ENCODE measurements around the gene AKR7A3.
"Not testable (repeated sequence)": the region's sequence is repeated elsewhere in the genome, so short reads cannot be mapped to it uniquely, and the experiment has no call there.

Gene AKR7A3

DNA sequence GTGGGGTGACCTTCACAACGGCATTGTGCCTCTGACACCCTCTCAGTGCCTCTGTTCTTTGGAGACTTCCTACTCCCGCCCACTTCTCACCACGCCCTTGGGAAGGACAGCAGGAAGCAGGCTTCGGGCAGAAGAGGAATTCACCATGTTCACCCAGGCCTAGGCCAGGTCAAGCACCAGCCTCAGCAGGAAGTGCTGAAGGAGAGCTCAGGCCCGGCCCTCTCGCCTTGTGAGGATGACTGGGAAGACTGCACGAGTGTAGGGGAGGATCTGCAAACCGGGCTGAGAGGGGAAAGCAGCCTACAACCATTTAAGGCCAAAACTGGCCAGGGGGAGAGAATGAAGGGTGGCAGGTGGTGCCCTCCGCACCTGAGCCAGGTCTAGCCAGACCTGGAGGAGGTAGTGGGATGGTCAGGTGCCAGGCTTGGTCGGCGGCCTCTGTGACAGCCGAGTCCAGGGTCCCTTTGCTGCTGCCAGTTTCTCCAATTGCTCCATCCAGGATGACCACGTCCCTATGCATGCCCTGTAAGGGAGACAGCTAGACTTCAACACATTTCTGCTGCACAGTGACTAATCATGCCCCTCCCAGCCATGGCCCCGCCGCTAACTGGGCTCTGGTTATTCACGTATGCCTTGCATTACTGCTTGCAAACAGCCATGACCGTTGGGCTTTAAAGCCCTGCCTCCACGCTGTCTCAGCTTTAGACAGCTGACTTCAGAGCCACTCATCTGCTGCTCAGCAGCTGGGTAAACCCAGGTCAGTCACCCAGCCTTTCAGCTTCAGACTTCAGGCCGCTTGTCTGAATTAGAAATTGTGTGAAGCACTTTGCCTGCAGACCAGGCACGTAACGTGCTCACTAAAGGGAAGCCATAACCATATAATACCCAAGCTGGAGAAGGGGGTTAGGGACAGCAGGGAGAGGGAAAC, 28.1 kb downstream of the AKR7A3 start:
- TF ChIP-seq, protein P1, sequence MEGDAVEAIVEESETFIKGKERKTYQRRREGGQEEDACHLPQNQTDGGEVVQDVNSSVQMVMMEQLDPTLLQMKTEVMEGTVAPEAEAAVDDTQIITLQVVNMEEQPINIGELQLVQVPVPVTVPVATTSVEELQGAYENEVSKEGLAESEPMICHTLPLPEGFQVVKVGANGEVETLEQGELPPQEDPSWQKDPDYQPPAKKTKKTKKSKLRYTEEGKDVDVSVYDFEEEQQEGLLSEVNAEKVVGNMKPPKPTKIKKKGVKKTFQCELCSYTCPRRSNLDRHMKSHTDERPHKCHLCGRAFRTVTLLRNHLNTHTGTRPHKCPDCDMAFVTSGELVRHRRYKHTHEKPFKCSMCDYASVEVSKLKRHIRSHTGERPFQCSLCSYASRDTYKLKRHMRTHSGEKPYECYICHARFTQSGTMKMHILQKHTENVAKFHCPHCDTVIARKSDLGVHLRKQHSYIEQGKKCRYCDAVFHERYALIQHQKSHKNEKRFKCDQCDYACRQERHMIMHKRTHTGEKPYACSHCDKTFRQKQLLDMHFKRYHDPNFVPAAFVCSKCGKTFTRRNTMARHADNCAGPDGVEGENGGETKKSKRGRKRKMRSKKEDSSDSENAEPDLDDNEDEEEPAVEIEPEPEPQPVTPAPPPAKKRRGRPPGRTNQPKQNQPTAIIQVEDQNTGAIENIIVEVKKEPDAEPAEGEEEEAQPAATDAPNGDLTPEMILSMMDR (IDR thresholded peaks at IDR 0.05; ENCODE audit: borderline replicate concordance, insufficient read depth, low read depth, low read length), result no peak
- H3K4me3 ChIP-seq (ENCODE audit: low read depth, low read length), result no peak overlapping the region

DNA sequence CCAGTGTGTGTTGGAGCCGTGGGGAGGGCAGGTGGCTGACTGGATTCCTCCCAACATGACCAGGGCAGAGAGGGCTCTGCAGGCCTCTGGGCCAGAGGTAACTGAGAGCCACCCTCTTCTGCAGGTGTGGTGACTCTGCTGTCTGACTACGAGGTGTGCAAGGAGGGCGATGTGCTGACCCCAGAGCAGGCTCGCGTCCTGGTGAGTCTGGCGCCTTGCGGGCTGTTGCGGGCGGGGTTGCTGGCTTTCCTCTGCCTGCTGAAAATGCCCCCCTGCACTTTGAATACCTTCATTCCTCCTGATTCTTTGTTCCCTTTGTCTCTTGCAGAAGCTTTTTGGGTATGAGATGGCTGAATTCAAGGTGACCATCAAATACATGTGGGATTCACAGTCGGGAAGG, 30.2 kb downstream of the AKR7A3 start:
- TF ChIP-seq, protein P1 (IDR thresholded peaks at IDR 0.05; ENCODE audit: borderline replicate concordance, insufficient read depth, low read depth, low read length), result no peak
- no peak overlapping the region for H3K4me3 ChIP-seq (ENCODE audit: low read depth, low read length)

DNA sequence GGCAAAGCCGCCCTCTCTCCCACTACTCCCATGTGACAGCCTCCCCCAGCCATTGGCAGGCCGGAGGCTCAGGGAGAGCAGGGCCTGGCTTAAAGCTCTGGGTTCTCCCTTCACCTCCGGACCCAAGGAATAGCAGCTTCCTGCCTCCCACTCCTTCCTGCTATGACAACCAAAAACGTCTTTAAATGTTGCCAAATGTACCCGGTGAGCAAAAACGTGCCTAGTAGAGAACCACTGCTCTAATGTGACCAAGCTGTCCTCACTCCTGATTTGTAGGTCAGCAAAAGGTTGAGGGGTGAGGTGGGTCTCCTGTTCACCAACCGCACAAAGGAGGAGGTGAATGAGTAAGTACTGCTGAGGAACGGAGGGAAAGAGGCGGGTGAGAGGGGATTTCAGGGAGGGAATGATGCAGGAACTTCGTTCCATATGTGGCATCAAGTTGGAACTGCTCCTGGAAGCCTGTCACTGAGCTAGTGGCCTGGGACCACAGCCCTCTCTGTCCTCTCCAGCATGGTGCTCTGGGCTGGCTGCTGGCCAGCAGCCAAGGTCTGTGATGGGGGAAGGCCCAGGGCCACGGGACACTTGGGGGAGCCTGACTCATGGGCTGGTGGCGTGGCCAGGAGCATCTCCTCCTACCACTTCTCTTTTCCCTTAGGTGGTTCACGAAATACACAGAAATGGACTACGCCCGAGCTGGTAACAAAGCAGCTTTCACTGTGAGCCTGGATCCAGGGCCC, 31.2 kb downstream of the AKR7A3 start:
- TF ChIP-seq, protein P1 (IDR thresholded peaks at IDR 0.05; ENCODE audit: borderline replicate concordance, insufficient read depth, low read depth, low read length), result no peak
- no peak overlapping the region for H3K4me3 ChIP-seq (ENCODE audit: low read depth, low read length)

DNA sequence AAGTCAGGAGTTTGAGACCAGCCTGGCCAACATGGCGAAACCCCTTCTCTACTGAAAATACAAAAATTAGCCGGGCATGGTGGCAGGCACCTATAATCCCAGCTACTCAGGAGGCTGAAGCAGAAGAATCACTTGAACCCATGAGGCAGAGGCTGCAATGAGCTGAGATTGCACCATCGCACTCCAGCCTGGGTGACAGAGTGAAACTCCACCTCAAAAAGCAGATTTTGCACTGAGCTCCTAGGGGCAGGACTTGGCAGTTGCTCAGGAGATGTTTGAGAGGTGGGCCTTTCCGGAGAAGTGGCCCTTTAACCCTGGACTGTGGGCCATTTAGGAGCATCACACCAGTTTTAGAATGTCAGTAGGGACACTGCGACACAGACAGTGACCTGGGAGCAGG, 32.3 kb downstream of the AKR7A3 start:
- not testable (repeated sequence) for H3K4me3 ChIP-seq (ENCODE audit: low read depth, low read length)

DNA sequence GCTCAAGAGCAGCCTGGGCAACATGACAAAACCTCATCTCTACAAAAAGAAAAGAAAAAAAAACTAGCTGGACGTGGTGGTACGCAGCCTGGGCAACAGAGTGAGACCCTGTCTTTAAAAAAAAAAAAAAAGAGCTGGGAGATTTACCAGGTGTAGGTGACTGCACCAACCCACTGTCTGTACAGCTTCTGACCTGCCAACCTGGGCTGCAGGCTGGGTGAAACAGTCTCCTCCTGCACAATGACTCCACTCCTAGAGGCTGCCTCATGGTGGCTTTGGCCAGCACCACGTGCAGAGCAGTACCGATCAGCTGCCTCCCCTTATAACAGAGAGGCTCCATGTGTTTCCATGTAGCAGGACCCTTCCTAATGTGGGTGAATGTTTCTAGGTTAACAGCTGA, 33.3 kb downstream of the AKR7A3 start:
- no peak overlapping the region for H3K4me3 ChIP-seq (ENCODE audit: low read depth, low read length)
- TF ChIP-seq, protein P1 (IDR thresholded peaks at IDR 0.05; ENCODE audit: borderline replicate concordance, insufficient read depth, low read depth, low read length), result no peak

DNA sequence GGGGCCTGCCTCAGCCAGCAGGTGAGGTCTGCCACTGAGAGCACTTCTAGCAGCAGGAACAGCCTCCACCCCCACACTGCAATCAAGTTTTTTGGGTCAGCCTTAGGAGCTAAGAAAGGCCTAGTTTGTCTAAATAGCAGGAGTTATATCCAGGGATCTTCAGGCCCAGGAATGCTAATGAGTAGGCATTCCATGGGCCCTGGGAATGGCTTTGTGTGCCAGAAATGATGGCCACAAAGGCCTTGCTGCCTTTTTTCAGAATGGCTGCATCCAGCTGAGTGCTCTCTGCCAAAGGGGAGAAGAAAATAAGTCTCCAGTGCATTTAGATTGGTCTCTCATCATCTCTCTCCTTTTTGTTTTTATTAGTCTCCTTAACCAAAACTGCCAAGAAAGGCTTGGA, 34.2 kb downstream of the AKR7A3 start:
- TF ChIP-seq, protein P1 (IDR thresholded peaks at IDR 0.05; ENCODE audit: borderline replicate concordance, insufficient read depth, low read depth, low read length), result no peak
- H3K4me3 ChIP-seq (ENCODE audit: low read depth, low read length), result no peak overlapping the region

DNA sequence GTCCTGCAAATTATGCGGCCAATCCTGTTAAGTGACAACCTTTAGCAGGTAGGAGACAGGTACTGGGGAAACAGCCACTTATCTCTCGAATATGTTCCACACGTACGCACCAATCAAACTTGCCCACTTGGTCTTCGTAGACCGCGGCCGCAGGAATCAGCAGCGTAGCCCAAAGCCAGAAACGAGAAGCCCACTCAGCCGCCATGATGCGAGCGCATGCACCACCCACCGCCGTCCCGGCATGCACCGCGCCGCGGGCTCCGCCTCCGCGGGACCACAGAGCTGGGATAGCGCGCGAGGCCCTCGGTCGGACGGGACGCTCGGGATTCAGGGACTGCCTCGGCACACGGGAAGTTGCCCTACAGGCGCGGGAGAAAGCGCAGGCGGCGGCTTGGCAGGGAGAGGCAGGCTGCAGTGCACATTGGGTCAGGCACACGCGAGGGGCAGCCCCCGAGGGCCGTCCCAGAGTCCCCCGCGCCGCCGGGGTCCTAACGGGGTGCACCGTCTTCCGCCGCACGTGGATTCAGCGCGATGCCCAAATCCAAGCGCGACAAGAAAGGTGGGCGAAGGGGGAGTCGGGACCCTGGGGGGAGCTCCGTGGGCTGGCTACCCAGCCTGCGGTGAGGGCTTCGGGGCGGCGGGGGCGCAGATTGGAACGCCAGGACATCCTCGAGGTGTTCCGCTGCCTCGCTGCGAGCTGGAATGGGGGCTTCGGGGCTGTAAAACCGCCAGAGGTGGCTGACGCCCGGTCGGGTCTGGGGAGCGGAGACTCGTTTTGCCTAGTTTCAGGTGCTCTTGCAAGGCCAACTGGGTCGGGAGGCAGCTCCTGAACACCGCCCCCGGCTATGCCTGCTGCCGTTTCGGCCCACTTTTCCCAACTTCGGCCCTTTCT, 37.0 kb downstream of the AKR7A3 start, which contains the start of the genes EMC1 and MRTO4:
Gene EMC1, minus strand, starts transcription at position 220 of the 892 bp plus-strand sequence. Its CDS starts 15 bp downstream, at position 205.
Gene MRTO4, plus strand, starts transcription at position 501 of the 892 bp plus-strand sequence. Its CDS starts 31 bp downstream, at position 532.
- peak within 1 kb of the TSS; percentile 97 for H3K4me3 ChIP-seq (ENCODE audit: low read depth, low read length)
- TF ChIP-seq, protein P1 (IDR thresholded peaks at IDR 0.05; ENCODE audit: borderline replicate concordance, insufficient read depth, low read depth, low read length), result no peak
